SU-DHL-6 (cell line): Measurements from ENCODE around the gene SMCR8.

Experiments
- H2AFZ ChIP-seq: fragments of 200-600 bp; sonication (generic); 2 replicates; pipeline ENCODE4 v1.6.1; 2014; ENCODE audit warnings: low read depth, mild to moderate bottlenecking, moderate library complexity, mixed read lengths, antibody characterized with exemption, low read length; ENCODE audit not compliant: severe bottlenecking
- H3F3A ChIP-seq: fragments of 200-600 bp; shearing (Covaris generic); 2 replicates; pipeline ENCODE4 v1.6.0; 2016; ENCODE audit warnings: antibody characterized with exemption, mild to moderate bottlenecking; ENCODE audit not compliant: insufficient read depth
- H3K27ac ChIP-seq: fragments of 200-600 bp; sonication (generic); 2 replicates; pipeline ENCODE4 v1.5.1; 2016; ENCODE audit warnings: low read depth, mild to moderate bottlenecking, low read length, moderate library complexity, mixed read lengths
- H3K27me3 ChIP-seq: fragments of 200-600 bp; sonication (generic), shearing (Covaris generic); 2 replicates; pipeline ENCODE4 v1.6.0; 2014; ENCODE audit warnings: mild to moderate bottlenecking, low read length
- H3K36me3 ChIP-seq: fragments of 200-600 bp; sonication (generic); 2 replicates; pipeline ENCODE4 v1.6.1; 2014; ENCODE audit warnings: mild to moderate bottlenecking, low read length, mixed read lengths
- H3K4me2 ChIP-seq: fragments of 300-600, 200-600 bp; shearing (Covaris generic), sonication (generic); 2 replicates; pipeline ENCODE4 v1.6.0; 2014; ENCODE audit warnings: low read length, low read depth, mild to moderate bottlenecking; ENCODE audit not compliant: poor library complexity, severe bottlenecking
- H3K4me3 ChIP-seq: fragments of 200-600 bp; sonication (generic); 2 replicates; pipeline ENCODE4 v1.5.1; 2014; ENCODE audit warnings: antibody characterized with exemption, low read length, mild to moderate bottlenecking, mixed read lengths; ENCODE audit not compliant: insufficient read depth, poor library complexity, severe bottlenecking
- H3K79me2 ChIP-seq: fragments of 200-600 bp; sonication (generic); 2 replicates; pipeline ENCODE4 v1.6.1; 2014; ENCODE audit warnings: mild to moderate bottlenecking, low read length, moderate library complexity; ENCODE audit not compliant: insufficient read depth
- H3K9ac ChIP-seq: fragments of 200-600 bp; sonication (generic); 2 replicates; pipeline ENCODE4 v1.7.0; 2014; ENCODE audit warnings: mild to moderate bottlenecking, low read length
- H3K9me2 ChIP-seq: fragments of 200-600 bp; sonication (generic); replicated peaks from 2 replicates; pipeline ENCODE4 v1.6.1; 2014; ENCODE audit warnings: low read length; ENCODE audit not compliant: insufficient read depth
- H3K9me3 ChIP-seq: fragments of 200-600 bp; sonication (generic); 2 replicates; pipeline ENCODE4 v1.6.1; 2014; ENCODE audit warnings: low read length, mixed read lengths; ENCODE audit not compliant: insufficient read depth
- H4K20me1 ChIP-seq: fragments of 200-600 bp; sonication (generic); 2 replicates; pipeline ENCODE4 v1.6.1; 2014; ENCODE audit warnings: low read depth, mild to moderate bottlenecking, antibody characterized with exemption, low read length, moderate library complexity, mixed read lengths
- CTCF ChIP-seq: fragments of 200-600 bp; sonication (generic); IDR thresholded peaks from one replicate; pipeline ENCODE4 v1.5.1; 2017; ENCODE audit warnings: antibody characterized with exemption, mild to moderate bottlenecking, low read length, moderate library complexity; ENCODE audit not compliant: insufficient read depth, poor library complexity, severe bottlenecking
- EZH2phosphoT487 ChIP-seq: fragments of 200-600 bp; sonication (generic), shearing (Covaris generic); conservative IDR thresholded peaks from 2 replicates; pipeline ENCODE4 v1.6.1; 2018; ENCODE audit warnings: mild to moderate bottlenecking, antibody characterized with exemption, low read length, moderate library complexity, mixed read lengths

Gene SMCR8

GRCh38 chr17:18270046-18270931, 44.8 kb upstream of the SMCR8 start:
- H2AFZ ChIP-seq = no peak overlapping the region
- H3K36me3 ChIP-seq = 0 out of 2 replicates have a peak, but pooled peaks cover 3% of the 10 kb centered on the region
- H3F3A ChIP-seq = no peaks in the 10 kb centered on the region
- no peaks in the 10 kb centered on the region for H4K20me1 ChIP-seq
- H3K79me2 ChIP-seq = no peaks in the 10 kb centered on the region
- H3K9me2 ChIP-seq = no peaks in the 10 kb centered on the region
- no peaks in the 10 kb centered on the region for H3K9me3 ChIP-seq
- H3K4me2 ChIP-seq = no peak overlapping the region
- H3K27me3 ChIP-seq = no peaks in the 10 kb centered on the region
- H3K4me3 ChIP-seq = no peak overlapping the region
- TF ChIP-seq CTCF (no peak), EZH2phosphoT487 (no peak)
- H3K9ac ChIP-seq = no peak overlapping the region
- no peak overlapping the region for H3K27ac ChIP-seq

- Histone ChIP-seq H3K4me2 (no peak overlapping the region), H3K27ac (no peak overlapping the region), H3K27me3 (no peaks in the 10 kb centered on the region), H3K9me2 (no peaks in the 10 kb centered on the region), H3K9me3 (no peaks in the 10 kb centered on the region), H3K36me3 (peaks cover 19% of the 10 kb centered on the region), H3K79me2 (no peaks in the 10 kb centered on the region), H3K9ac (no peak overlapping the region), H2AFZ (no peak overlapping the region), H4K20me1 (no peaks in the 10 kb centered on the region), H3K4me3 (no peak overlapping the region), H3F3A (no peaks in the 10 kb centered on the region)
- TF ChIP-seq CTCF (no peak), EZH2phosphoT487 (no peak)
Observed at GRCh38 chr17:18277076-18277475, 38.0 kb upstream of the SMCR8 start.

GRCh38 chr17:18278867-18279266, 36.2 kb upstream of the SMCR8 start:
- H3K9me3 ChIP-seq = no peaks in the 10 kb centered on the region
- H3K27ac ChIP-seq = no peak overlapping the region
- H3K4me2 ChIP-seq = no peak overlapping the region
- no peaks in the 10 kb centered on the region for H4K20me1 ChIP-seq
- no peak for TF ChIP-seq CTCF
- TF ChIP-seq EZH2phosphoT487 = no peak
- no peaks in the 10 kb centered on the region for H3K27me3 ChIP-seq
- no peak overlapping the region for H3K9ac ChIP-seq
- H3K9me2 ChIP-seq = no peaks in the 10 kb centered on the region
- H3F3A ChIP-seq = no peaks in the 10 kb centered on the region
- peaks cover 23% of the 10 kb centered on the region for H3K36me3 ChIP-seq
- no peak overlapping the region for H2AFZ ChIP-seq
- H3K4me3 ChIP-seq = no peak overlapping the region
- no peaks in the 10 kb centered on the region for H3K79me2 ChIP-seq
